Measurements from ENCODE around the gene FHIT.

The FHIT gene

DNA sequence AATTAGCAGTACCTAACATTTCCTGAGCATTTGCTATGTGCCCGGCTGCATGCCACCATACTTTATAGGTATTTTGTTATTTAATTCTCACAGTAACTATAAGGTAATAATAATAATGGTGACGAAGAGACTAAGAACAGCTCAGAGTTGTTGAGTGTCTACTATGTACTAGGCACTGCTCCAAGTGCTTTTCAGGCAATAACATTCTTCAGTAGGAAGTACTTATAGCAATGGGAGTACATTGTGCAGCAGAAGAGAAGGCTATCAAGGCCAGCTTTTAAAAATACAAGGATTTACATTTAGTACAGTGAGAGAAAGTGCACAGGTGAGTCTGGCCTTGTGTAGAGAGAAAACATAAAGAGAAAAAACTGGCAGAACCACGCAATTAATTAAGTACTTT lies 647.4 kb downstream of the FHIT start:
- DNase-seq: no peak

DNA sequence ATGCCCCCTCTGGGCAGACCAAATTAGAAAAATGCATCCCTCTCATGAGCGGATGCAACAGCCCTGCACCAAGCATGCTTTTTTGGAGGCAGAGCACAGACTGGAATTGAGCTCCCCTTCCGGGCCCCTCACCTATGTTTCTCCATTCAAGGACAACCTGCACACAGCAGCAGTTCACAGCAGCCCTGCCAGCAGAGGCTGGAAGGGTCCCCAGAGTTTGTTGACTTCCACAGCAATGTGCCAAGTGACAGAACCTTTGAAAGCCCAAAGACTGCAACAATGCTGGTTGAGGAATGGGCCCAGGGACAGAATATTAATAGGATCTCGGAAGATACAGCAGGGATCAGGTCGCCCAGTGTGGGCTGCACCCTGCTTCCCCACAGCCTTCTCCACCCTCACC lies 650.4 kb downstream of the FHIT start:
- no peak for DNase-seq

DNA sequence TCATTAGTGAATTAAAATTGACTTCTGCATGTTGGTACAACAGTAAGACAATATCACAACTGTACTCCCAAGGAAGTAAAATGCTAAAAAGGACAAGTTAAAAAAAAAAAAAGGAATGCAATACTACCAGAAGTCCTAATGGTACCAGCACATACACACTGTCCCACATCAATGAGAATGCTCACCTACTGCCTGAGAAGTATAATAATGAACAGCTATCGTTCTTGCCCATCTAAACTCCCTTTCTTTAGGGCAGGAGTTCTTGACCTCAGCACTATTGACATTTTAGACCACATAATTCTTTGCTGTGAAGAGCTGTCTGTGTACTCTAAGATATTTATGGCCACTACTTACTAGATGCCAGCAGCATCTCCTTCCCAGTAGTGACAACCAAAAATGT lies 651.7 kb downstream of the FHIT start:
- DNase-seq: no peak

DNA sequence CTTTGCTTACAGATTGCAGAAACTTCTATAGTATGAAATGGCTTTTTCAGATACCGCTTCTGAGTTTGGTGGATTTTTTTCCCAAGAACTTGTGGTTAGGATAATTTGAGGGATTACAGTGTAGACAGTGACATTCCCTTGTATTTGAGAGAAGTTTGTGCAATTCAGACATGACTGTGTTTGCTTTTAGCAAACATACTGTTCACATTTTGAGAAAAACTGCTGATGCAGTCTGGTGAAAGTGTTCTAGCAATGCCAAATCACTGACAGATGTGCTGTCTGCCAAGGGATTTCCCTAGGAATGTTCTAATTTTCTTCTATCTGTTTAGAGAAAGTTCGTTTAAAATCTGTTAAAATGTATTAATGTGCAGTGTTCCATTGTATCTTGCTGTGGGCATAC lies 652.6 kb downstream of the FHIT start:
- DNase-seq: no peak

DNA sequence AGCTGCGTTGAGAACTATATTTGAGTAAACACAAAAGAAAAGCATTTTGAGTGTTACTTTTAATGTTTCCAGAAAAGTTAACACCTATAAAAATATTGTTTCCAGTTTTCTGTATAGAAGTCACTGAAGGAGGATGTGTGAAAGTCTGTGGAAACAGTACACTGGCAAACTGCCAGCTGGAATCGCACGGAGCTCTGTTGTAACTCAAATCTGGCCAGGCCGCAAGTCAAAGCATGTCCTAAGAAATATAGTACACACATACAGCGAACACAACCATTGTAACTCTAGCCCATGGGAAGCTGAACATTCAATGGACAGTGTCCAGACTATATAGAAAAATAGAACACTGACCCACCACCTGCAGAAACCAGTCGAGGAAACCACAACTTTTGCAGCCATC lies 657.2 kb downstream of the FHIT start:
- no peak for DNase-seq

DNA sequence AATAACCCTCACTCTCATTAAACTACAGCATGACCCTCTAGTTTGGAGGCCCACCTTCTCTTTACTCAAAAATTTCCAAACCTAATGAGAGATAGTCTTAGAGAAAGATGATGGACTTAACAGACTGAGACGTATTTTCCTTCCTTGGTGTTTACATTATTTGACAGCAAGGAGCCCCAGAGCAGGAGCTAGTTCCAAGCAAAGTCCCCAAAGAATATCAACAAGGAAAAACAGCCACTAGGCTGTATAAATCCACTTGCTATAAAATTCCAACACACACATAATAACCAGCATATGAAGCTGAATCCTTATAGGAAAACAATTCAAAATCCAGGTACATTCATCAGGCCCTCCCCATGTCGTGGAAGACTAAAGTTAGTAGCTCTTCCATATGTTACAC lies 660.0 kb downstream of the FHIT start:
- no peak for DNase-seq

DNA sequence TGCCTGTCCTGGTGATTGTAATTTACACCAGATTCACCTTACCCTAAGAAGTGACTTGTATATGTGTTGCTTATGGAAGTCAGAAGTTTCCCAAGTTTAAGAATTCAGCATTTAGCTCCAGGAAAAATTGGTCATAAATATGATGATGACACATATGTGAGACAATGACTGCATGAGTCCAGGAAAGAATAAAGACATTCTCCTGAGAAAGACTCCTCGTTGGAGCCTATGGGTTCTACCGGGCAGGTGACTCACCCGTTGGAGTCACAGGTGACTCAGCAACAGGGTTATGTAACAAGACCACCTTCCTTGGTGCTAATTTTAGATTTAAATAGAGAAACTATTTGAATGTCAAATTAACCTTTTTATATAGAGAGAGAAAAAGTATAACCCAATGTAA lies 662.4 kb downstream of the FHIT start:
- no peak for DNase-seq

DNA sequence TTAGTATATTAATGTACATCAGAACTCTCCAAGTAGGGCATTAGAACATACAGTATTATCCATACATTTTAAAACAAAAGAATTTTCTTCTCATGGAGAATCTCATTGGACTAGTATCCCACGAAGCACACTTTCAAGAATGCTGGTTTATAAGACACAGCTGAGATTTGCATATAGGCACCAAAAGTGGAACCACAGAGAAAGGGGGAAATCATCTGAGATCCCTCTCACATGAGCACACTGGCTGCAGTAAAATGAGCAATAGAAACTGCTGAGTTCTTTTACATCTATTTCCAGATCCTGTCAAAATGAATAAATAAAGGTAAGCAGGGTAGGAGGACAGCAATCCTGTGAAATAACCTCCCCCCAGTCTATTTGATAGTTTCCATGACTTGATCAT lies 665.3 kb downstream of the FHIT start:
- DNase-seq: no peak

DNA sequence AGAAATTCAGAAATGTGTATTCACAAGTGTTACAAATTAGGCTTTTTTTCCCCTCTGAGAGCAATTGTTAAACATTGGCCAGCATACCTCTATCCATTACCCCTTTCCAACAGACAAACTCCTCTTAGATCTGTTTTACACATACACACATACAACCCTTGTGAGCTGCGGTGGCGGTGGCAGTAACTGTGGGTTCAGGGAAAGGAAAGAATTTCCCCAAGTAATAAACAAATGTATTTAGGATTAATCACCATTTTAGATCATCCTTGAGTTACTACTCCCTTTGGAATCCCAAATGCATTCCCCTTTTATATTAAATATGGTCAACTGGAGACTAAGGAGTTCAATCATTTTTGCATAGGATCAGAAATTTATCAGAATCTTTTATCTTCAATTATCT lies 667.0 kb downstream of the FHIT start:
- DNase-seq: no peak

DNA sequence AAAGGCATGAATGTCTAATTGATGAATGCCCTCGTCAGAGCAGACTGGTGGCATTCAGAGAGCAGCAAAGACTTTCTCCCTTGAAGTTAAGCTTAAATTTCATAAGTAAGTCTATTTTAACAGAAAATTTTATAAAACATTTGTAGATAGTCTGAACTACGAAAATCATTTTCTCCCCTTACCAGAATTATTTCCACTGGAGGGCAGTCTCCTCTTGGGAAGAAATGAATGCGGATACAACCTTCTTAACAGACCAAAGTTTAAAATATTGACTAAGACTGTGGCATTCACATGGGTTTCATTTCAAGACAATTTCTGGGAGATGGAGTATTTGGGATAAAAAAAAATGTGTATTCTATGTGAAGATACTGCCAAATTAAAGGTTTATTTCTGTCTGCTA lies 669.0 kb downstream of the FHIT start:
- DNase-seq: no peak

DNA sequence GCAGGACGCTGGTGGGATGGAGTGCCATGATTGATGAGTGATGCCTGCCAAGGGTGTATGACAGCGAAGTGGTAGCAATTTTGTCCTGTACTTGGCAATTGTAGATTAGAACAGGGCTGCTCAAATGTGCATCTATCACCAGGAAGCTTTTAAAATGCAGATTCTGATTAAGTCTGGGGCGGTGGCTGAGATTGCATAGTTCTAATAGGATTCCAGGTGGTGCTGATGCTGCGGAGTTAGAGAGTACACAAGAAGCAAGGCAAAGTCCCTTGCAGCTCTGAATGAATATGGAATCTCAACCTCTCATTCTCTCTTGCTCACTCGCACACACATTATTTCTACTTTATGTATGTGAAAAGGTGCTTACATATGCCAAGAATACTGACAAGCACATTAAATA lies 670.4 kb downstream of the FHIT start:
- no peak for DNase-seq

DNA sequence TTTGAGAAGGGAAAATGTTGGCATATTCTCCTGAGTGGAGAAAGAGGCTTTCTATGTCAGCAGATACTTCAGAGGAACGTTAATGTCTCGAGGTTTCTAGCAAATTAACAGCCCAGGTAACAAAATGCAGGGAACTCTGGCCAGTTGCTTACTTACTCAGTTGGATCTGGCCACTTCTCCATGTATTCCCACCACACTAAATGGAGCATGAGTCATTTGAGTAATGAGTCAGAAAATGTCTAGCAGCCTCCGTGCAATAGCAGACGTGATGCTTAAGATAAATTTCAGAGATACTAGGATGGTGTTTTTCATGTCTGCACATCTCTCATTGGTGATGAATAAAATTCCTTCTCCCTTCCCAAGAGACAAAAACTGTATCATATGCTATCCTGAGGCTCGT lies 671.5 kb downstream of the FHIT start:
- DNase-seq: no peak

DNA sequence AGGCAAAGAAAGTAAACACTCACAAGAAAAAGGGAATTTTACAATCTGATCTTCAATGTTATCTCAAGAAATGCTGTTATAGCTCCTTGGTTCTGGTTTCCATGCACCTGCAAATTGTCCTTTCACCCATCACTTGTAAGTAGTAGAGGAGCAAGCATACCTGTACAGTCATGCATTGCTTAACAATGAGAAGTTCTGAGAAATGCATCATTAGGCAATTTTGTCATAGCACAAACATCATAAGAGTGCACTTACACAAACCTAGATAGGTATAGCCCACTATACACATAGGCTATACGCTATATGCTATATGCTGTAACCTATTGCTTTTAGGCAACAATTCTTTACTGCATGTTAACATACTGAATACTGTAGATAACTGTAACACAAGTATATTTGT lies 672.3 kb downstream of the FHIT start:
- DNase-seq: no peak

DNA sequence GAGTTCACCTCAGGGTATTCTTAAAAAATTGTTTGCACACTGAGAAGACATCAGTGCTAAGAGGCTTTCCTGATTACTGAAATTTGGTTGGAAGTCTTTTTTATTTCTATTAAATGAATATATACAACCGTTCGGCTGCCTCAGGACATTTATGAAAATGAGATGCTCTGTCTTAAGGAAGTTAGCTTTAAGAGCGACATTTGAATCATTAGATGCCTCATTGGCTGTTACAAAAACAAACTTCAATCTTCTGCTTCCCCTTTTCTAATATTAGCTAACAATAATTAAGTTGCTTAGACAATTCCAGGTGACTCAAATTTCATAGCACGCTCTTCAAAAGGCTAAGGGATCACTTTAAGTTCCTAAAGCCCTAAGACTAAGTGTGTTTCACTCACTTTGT lies 673.7 kb downstream of the FHIT start:
- DNase-seq: no peak

DNA sequence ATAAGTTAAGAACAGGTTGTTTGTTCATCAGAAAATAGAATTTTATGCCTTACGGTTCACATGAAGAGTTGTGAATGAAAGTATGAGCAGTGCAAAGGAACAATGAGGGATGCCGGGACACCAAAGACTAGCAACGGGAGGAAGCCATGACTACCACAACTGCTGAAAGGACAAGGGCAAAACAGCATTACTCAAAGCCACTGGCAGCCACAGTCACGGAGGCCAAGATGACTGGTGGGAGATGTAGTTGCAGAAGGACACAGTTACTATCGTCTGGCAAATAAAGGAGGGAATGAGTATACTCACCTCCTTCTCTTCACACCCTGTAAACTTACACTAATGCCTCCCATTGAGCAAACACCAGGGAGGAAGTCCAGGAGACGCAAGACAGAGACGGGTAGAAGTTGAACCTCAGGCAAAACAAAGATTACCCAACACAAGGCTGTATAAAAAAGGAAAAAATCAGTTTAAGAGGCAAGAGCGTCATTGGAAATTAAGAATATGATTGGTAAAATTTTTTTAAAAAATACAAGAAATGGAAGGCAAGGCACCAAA lies 675.5 kb downstream of the FHIT start:
- no peak for DNase-seq

DNA sequence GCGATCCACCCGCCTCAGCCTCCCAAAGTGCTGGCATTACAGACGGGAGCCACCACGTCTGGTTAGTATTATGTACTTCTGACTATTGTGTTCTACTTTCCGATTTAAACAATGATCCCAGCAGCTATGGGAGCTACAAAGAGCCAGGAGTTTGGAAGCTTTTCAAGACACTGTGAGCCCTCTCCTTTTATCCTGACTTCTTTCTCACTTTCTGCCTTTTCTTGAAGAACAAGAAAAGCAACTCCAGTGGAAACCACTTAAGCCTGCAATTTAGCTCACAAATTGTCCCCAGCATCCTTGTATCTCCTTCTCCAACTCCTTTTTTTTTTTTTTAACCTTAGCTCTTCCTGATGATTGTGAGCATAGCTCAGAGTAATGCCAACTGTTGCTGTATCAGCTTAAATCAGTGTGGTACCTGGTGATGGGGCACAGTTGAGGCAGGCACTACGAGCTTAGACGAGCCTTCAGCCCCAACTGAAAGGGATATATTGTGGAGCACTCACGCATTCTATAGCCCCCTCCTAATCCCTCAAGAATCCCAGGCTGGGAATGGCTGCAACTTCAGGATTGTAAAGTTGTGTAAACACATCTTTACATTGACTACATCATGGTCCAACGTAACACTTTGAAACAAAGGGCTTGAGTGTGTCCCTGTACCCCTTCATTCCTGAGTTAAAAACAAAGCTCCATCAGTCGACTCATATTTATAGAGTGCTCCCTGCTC lies 677.0 kb downstream of the FHIT start:
- no peak for DNase-seq

DNA sequence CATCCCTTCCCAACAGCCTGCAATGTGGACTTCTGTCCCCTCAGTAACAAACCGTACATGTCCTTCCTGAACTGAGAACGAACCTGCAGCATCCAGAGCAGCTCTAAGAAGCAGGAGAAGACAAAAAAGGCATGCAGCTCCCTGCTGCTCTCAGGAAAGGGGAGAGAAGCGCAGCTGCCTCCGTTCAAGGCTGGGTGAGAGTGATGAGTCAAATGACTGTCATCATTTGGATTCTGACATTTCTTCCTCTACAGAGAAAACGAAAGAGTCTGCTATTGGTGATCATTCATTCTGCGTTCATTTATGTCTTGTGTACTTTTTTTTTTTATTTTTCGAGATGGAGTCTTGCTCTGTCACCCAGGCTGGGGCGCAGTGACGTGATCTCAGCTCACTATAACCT lies 677.8 kb downstream of the FHIT start:
- no peak for DNase-seq

DNA sequence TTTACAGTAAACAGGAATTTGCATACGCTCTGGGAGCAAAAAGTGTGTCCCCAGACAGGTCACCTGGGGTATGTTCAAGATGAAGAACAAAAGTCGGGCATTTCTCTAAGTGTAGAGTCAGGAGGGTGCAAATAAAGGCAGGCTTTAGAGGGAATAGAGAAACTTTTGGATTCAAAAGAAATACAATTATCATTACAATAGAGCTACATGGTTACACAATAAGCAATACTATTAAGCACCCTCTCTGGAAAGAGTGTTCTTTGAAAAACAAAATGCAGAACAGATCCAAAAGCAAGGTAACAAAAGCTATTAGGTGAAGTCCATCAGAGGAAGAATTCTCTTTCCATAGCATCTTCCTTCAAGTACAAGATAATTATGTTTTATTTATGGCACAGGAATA lies 679.7 kb downstream of the FHIT start:
- no peak for DNase-seq

DNA sequence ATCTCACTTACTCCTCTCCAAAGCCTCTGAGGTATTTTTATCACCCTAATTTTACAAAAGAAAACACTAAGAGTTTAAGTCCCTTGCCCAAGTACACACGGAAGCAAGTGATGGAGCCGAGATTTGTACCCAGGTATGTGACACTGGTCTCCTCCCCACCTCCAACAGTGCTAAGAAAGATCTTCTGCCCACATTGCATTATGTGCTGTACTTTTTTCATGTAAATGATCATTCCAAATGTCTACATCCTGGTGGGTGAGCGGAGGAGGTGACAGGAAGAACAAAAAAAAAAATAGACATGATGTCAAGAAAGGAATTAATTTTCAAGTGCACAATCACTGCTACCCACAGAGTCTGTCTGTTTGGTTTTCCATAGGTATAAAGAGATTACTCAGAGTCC lies 694.1 kb downstream of the FHIT start:
- DNase-seq: no peak

DNA sequence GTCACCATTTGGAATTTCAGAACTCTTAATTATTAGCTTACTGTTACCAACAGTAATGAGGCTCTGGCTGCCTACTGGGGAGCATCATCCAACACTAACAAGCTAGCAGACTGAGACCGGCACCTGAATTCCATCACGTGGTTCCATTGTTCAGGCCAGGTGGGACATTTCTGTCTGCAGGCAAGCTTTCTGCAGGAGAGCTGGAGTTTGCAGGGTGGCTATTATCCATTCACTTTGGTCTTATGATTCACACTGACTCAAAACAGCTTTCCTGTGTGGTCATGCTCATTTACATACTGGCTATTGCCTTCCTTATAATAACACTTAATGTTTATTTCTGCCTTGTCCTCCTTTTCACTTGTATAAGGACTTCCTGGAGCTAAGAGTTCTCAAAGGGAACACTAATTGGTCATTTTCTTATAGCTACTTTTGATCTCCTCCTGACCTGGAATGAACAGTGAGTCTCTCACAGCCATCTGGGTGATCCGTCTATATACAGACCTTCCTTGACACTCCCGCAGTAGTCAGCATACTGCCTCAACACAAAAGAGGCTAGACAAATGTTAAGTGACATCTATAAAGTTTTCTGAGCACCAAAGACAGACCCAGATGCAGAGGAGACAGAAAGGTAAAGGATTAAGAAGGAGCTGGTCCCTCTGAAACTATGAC lies 695.4 kb downstream of the FHIT start:
- DNase-seq: no peak

DNA sequence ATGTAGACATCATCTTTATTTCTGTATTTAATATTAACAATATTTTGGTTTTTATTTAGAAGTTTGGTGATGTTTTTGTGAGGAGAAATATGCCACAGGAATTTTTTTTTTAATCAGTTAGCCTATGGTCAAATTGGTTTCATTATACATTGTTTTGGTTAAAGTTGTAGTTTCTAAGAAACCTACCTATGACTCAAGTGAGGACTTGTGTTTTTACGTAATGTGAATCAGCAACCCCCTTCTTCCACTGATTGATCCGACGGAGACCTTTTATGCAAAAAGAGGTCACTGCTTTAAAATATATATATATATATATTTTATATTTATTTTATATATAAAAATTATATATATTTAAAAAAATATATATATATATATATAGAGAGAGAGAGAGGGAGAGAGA lies 698.1 kb downstream of the FHIT start:
- DNase-seq: no peak

DNA sequence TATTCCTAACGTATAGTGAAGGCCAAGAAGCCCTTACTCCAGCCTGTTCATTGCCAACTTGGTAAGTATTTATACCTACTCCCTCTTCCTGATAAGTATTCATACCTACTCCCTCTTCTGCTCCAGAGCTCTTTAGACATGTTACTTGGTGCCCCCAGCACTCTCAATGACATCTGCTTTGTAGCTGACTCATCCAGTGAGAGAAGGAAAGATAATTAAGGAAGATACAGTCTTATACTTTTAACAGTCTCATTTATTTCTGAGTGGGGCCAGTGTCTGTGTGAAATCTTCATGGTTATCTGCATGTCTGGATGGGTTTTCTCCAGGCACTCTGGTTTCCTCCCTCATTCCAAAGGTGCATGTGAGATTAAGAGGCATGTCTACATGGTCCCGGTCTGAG lies 698.7 kb downstream of the FHIT start:
- DNase-seq: no peak

DNA sequence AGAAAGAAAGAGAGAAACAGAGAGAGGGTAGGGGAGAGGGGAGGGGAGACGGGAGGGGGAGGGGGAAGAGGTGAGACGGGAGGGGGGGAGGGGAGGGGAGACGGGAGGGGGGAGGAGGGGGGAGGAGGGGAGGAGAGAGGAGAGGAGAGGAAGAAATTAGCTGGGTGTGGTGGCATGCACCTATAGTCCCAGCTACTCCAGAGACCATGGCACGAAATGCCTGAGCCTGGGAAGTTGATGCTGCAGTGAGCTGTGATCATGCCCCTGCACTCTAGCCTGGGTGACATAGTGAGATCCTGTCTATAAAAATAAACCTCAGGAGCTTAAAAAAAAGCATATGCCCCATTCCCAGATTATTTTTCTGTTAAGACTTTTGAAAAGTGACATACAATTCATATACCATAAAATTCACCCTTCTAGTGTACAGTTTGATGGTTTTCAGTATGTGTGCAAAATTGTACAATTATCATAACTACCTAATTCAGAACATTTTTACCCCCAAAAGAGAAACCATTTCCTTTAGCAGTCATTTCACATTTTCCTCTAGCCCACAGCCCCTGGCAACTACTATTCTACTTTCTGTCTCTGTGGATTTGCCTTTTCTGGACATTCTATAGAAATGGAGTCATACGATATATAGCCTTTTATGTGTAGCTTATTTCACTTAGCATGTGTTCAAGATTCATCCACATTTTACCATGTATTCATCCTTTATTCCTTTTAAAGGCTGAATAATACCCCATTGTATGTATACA lies 699.6 kb downstream of the FHIT start:
- no peak for DNase-seq

DNA sequence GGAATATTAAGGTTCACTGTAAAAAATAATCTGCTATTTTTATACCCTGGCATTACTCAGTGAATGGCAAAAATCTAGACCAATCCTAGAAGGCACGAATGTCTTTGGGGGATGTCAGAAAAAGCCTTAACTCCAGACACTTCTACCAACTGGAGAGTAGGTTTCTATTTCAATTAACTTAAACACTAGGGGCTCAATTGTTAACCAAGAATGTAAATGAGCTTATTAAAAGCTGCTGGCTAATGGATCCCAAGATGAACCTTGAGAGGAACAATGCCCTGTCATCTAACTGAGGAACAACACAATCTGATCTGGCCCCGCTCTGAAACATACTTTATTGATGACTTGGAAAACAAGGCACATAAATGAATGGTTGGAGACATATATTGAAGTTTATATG lies 701.4 kb downstream of the FHIT start:
- no peak for DNase-seq

Data from activated CD8-positive, alpha-beta memory T cell treated with anti-CD3 and anti-CD28 coated beads, Interleukin-2, amount 50 U/mL, for 4 hours (primary cell).